A673 (cell line): ENCODE measurements around the gene MAPKAPK2. TPM values are rescaled to one million over a fixed set of nuclear protein-coding genes. Genes with fewer than 3 reads are reported as not detected.
A peak's percentile ranks its signal among the peaks of the same experiment; 100 is the strongest.

Source experiments
- BruUV-seq: library from RNA; stranded (reverse); fragments of 400-500 nt; replicated peaks from 2 replicates; lab custom pipeline; 2021; lab: Mats Ljungman, UMichigan
- CTCF ChIA-PET: fragments of 300-600 bp; sonication (Branson Sonifier 250); formaldehyde crosslinking; loops from one replicate; lab custom pipeline; 2022; ENCODE audit warnings: antibody characterized with exemption; lab: Charles Lee
- POLR2A ChIA-PET: fragments of 300-600 bp; sonication (Branson Sonifier 250); formaldehyde crosslinking; loops from one replicate; lab custom pipeline; 2022; ENCODE audit warnings: antibody characterized with exemption; ENCODE audit not compliant: low non-redundant PET; lab: Charles Lee
- DNase-seq: peaks from one replicate; pipeline ENCODE4 v3.0.0-alpha.2; 2015; ENCODE audit warnings: low spot score
- H3K27ac ChIP-seq: fragments of 200-600 bp; sonication (generic); 2 replicates; pipeline ENCODE4 v1.5.1; 2016; ENCODE audit warnings: mixed run types, low read depth, mild to moderate bottlenecking, mixed read lengths, antibody characterized with exemption, low read length; ENCODE audit not compliant: poor library complexity, severe bottlenecking
- H3K27me3 ChIP-seq: fragments of 200-600 bp; sonication (generic); replicated peaks from 2 replicates; pipeline ENCODE4 v1.6.1; 2017; ENCODE audit warnings: mixed run types, low read depth, mild to moderate bottlenecking, mixed read lengths, antibody characterized with exemption, low read length; ENCODE audit not compliant: insufficient read depth, poor library complexity
- H3K36me3 ChIP-seq: fragments of 200-600 bp; sonication (generic); 2 replicates; pipeline ENCODE4 v1.6.1; 2016; ENCODE audit warnings: mixed run types, mild to moderate bottlenecking, mixed read lengths, antibody characterized with exemption, low read length; ENCODE audit not compliant: insufficient read depth, poor library complexity, severe bottlenecking
- H3K4me1 ChIP-seq: fragments of 200-600 bp; sonication (generic); 2 replicates; pipeline ENCODE4 v1.6.1; 2017; ENCODE audit warnings: mixed run types, mild to moderate bottlenecking, mixed read lengths, antibody characterized with exemption, low read length; ENCODE audit not compliant: insufficient read depth, poor library complexity, severe bottlenecking
- H3K4me3 ChIP-seq: fragments of 200-600 bp; sonication (generic); 2 replicates; pipeline ENCODE4 v1.5.1; 2016; ENCODE audit warnings: low read depth, mixed run types, mild to moderate bottlenecking, mixed read lengths, low read length; ENCODE audit not compliant: poor library complexity, severe bottlenecking
- H3K9me3 ChIP-seq: fragments of 200-600 bp; sonication (generic); 2 replicates; pipeline ENCODE4 v1.6.1; 2016; ENCODE audit warnings: mixed run types, low read depth, mild to moderate bottlenecking, mixed read lengths, antibody characterized with exemption, low read length; ENCODE audit not compliant: poor library complexity, severe bottlenecking
- CTCF ChIP-seq: fragments of 300-800, 200-600 bp; sonication (generic); conservative IDR thresholded peaks from 2 replicates; pipeline ENCODE4 v1.5.1; 2017; ENCODE audit warnings: low read depth, mild to moderate bottlenecking, antibody characterized with exemption, low read length, moderate library complexity, mixed read lengths
- EZH2 ChIP-seq: fragments of 200-600 bp; sonication (generic); IDR thresholded peaks from 2 replicates; pipeline ENCODE4 v1.6.1; 2017; ENCODE audit warnings: borderline replicate concordance, low read depth, mild to moderate bottlenecking, mixed read lengths, antibody characterized with exemption, low read length; ENCODE audit not compliant: poor library complexity, severe bottlenecking
- intact Hi-C: fragments of 100-400 bp; cut with micrococcal nuclease; formaldehyde crosslinking; loops from one replicate; pipeline ENCODE4 v1.10.0; 2022; ENCODE audit not compliant: unreplicated experiment
- total RNA-seq: library from RNA; stranded (reverse); gene quantifications from 2 replicates; pipeline ENCODE4 v1.2.3, GENCODE V29; 2021

The MAPKAPK2 gene
- total RNA-seq, 1 experiment from 2014 or later = 39.2 TPM

GRCh38 chr1:206770531-206771337 lies 86.0 kb downstream of the MAPKAPK2 start, which contains the start of gene IL19:
Gene IL19, plus strand, starts transcription at chr1:206770773. Its CDS starts 65,890 bp downstream, at chr1:206836663.
- Histone ChIP-seq H3K9me3 (no peaks in the 10 kb centered on the region), H3K4me3 (no peak within 1 kb of the TSS), H3K27ac (no peak within 1 kb of the TSS), H3K27me3 (peaks cover 4% of the 10 kb centered on the region), H3K36me3 (no peaks in the 10 kb centered on the region), H3K4me1 (no peaks in the 10 kb centered on the region)
- DNase-seq = peak; percentile 9
- CTCF ChIA-PET = no interaction called here
- intact Hi-C loops = no loop called here
- BruUV-seq = no TSS peak
- no peak for TF ChIP-seq CTCF
- no peak for TF ChIP-seq EZH2
- POLR2A ChIA-PET = no interaction called here

- Histone ChIP-seq H3K27me3 (peaks cover 4% of the 10 kb centered on the region), H3K9me3 (no peaks in the 10 kb centered on the region), H3K4me3 (no peak overlapping the region), H3K27ac (no peak overlapping the region), H3K36me3 (no peaks in the 10 kb centered on the region), H3K4me1 (no peaks in the 10 kb centered on the region)
- TF ChIP-seq CTCF (no peak), EZH2 (no peak)
- intact Hi-C loops = no loop called here
- CTCF ChIA-PET = no interaction called here
- POLR2A ChIA-PET = no interaction called here
- no TSS peak for BruUV-seq
- DNase-seq = no peak
These were observed 86.6 kb downstream of the MAPKAPK2 start for GRCh38 chr1:206771338-206771692.

GRCh38 chr1:206772243-206772937 lies 87.7 kb downstream of the MAPKAPK2 start, which contains the start of gene IL10:
Gene IL10, minus strand, starts transcription at chr1:206772494. Its CDS starts 59 bp downstream, at chr1:206772435.
- ChIA-PET CTCF (no interaction called here), POLR2A (no interaction called here)
- no peaks in the 10 kb centered on the region for H3K36me3 ChIP-seq
- DNase-seq = no peak
- TF ChIP-seq CTCF = no peak
- TF ChIP-seq EZH2 = no peak
- no peaks in the 10 kb centered on the region for H3K9me3 ChIP-seq
- H3K27me3 ChIP-seq = peaks cover 4% of the 10 kb centered on the region
- no peak within 1 kb of the TSS for H3K27ac ChIP-seq
- H3K4me3 ChIP-seq = no peak within 1 kb of the TSS
- intact Hi-C loops = no loop called here
- no peaks in the 10 kb centered on the region for H3K4me1 ChIP-seq
- no TSS peak for BruUV-seq
